PC-3 (cell line): ENCODE results near the gene DYNLT4. TPM values are rescaled to one million over a fixed set of nuclear protein-coding genes. Genes with fewer than 3 reads are reported as not detected.

Experiments
- ATAC-seq: fragments of 200-7000 bp; cut with Tn5 transposase; 2 replicates; pipeline ENCODE4 v1.9.1; 2020; ENCODE audit warnings: mild to moderate bottlenecking, moderate library complexity
- BruUV-seq: library from RNA; stranded (reverse); fragments of 400-500 nt; replicated peaks from 2 replicates; lab custom pipeline; 2021; lab: Mats Ljungman, UMichigan
- CTCF ChIA-PET: fragments of 300-600 bp; sonication (Branson Sonifier 250); formaldehyde crosslinking; loops from one replicate; lab custom pipeline; 2022; ENCODE audit warnings: antibody characterized with exemption; lab: Charles Lee
- POLR2A ChIA-PET: fragments of 300-600 bp; sonication (Branson Sonifier 250); formaldehyde crosslinking; loops from one replicate; lab custom pipeline; 2022; ENCODE audit warnings: antibody characterized with exemption; ENCODE audit not compliant: unreplicated experiment; lab: Charles Lee
- DNase-seq: peaks from one replicate; pipeline ENCODE4 v3.0.0-alpha.2; 2015
- H2AFZ ChIP-seq: fragments of 300-600 bp; sonication (generic); 2 replicates; pipeline ENCODE4 v1.6.0; 2016; ENCODE audit warnings: antibody characterized with exemption, low read length
- H3F3A ChIP-seq: fragments of 300-600 bp; sonication (generic); one replicate; pipeline ENCODE4 v1.6.0; 2017; ENCODE audit warnings: antibody characterized with exemption, low read length, control low read depth, mild to moderate bottlenecking; ENCODE audit not compliant: unreplicated experiment
- H3K27ac ChIP-seq: fragments of 300-600 bp; sonication (generic); 2 replicates; pipeline ENCODE4 v1.5.1; 2016; ENCODE audit warnings: mild to moderate bottlenecking, low read length
- H3K27me3 ChIP-seq: fragments of 300-600 bp; sonication (generic); 2 replicates; pipeline ENCODE4 v1.6.1; 2016; ENCODE audit warnings: low read length, mixed read lengths
- H3K36me3 ChIP-seq: fragments of 300-600 bp; sonication (generic); 2 replicates; pipeline ENCODE4 v1.6.1; 2016; ENCODE audit warnings: low read depth, mixed run types, low read length, mixed read lengths
- H3K4me1 ChIP-seq: fragments of 300-600 bp; sonication (generic); 2 replicates; pipeline ENCODE4 v1.5.1; 2016; ENCODE audit warnings: low read length; ENCODE audit not compliant: insufficient read depth
- H3K4me2 ChIP-seq: fragments of 300-600 bp; sonication (generic); 2 replicates; pipeline ENCODE4 v1.6.0; 2016; ENCODE audit warnings: low read length
- H3K4me3 ChIP-seq: fragments of 300-600 bp; sonication (generic); 2 replicates; pipeline ENCODE4 v1.5.1; 2016; ENCODE audit warnings: mild to moderate bottlenecking, low read length, mixed read lengths
- H3K79me2 ChIP-seq: fragments of 300-600 bp; sonication (generic); 2 replicates; pipeline ENCODE4 v1.6.1; 2017; ENCODE audit warnings: low read length, mixed read lengths
- H3K9ac ChIP-seq: fragments of 300-600 bp; sonication (generic); 2 replicates; pipeline ENCODE4 v1.6.0; 2016; ENCODE audit warnings: mild to moderate bottlenecking, low read length
- H3K9me2 ChIP-seq: fragments of 300-600 bp; sonication (generic); replicated peaks from 2 replicates; pipeline ENCODE4 v1.6.1; 2016; ENCODE audit warnings: mixed run types, low read length, mixed read lengths
- H3K9me3 ChIP-seq: fragments of 300-600 bp; sonication (generic); 2 replicates; pipeline ENCODE4 v1.6.1; 2016; ENCODE audit warnings: low read length, mixed read lengths
- H4K20me1 ChIP-seq: fragments of 300-600 bp; sonication (generic); 2 replicates; pipeline ENCODE4 v1.6.1; 2016; ENCODE audit warnings: low read length, mixed read lengths
- CTCF ChIP-seq: fragments of 300-600 bp; sonication (generic); conservative IDR thresholded peaks from 2 replicates; pipeline ENCODE4 v1.5.1; 2017; ENCODE audit warnings: antibody characterized with exemption, low read depth, mild to moderate bottlenecking, low read length
- EZH2 ChIP-seq: fragments of 300-600 bp; sonication (generic); IDR thresholded peaks from one replicate; pipeline ENCODE4 v1.6.1; 2017; ENCODE audit warnings: antibody characterized with exemption, mild to moderate bottlenecking, low read length; ENCODE audit not compliant: unreplicated experiment
- EZH2phosphoT487 ChIP-seq: fragments of 300-600 bp; sonication (generic); IDR thresholded peaks from 2 replicates; pipeline ENCODE4 v1.6.1; 2018; ENCODE audit warnings: mild to moderate bottlenecking, antibody characterized with exemption, low read length, borderline replicate concordance
- intact Hi-C: fragments of 100-400 bp; cut with micrococcal nuclease; formaldehyde crosslinking; loops from 2 replicates; pipeline ENCODE4 v1.9.0; 2023
- total RNA-seq: library from RNA; depleted of rRNA; stranded (reverse); fragments of >200 nt; gene quantifications from 2 replicates; pipeline ENCODE4 v1.2.3, GENCODE V29; 2014

Gene DYNLT4
- total RNA-seq, 1 experiment from 2014 or later: 3.4 TPM

DNA sequence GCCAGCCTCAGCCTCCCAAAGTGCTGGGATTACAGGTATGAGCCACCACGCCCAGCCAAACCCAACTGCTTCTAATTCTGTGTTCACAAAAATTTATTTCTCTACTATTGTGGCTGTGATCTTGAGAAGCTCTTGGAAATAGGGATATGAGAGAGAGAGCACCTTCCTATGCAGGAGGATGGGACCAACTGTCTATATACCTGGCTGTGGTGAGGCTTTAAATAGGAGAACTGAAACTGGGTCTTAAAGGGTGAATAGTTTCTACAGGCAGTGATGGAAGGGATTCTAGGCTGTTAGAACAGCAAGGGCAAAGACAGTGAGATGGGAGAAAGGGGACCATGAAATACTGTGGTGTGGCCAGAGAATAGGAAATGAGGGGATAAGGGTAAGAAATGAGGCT lies 44.2 kb upstream of the DYNLT4 start:
- POLR2A ChIA-PET: no interaction called here
- H3K27me3 ChIP-seq: no peaks in the 10 kb centered on the region
- BruUV-seq: no TSS peak
- no peak overlapping the region for H2AFZ ChIP-seq
- ATAC-seq: no peak
- no peak overlapping the region for H3K4me2 ChIP-seq
- no peaks in the 10 kb centered on the region for H3K9me3 ChIP-seq
- no peaks in the 10 kb centered on the region for H4K20me1 ChIP-seq
- DNase-seq: no peak
- no peaks in the 10 kb centered on the region for H3K4me1 ChIP-seq
- H3K9ac ChIP-seq: no peak overlapping the region
- peaks cover 4% of the 10 kb centered on the region; the same call in 1 of the 2 replicates for H3K36me3 ChIP-seq
- H3K27ac ChIP-seq: no peak overlapping the region
- no peaks in the 10 kb centered on the region for H3F3A ChIP-seq
- CTCF ChIA-PET: no interaction called here
- intact Hi-C loops: no loop called here
- no peaks in the 10 kb centered on the region for H3K79me2 ChIP-seq
- H3K9me2 ChIP-seq: no peaks in the 10 kb centered on the region
- no peak overlapping the region for H3K4me3 ChIP-seq
- TF ChIP-seq CTCF (no peak), EZH2phosphoT487 (no peak), EZH2 (no peak)

DNA sequence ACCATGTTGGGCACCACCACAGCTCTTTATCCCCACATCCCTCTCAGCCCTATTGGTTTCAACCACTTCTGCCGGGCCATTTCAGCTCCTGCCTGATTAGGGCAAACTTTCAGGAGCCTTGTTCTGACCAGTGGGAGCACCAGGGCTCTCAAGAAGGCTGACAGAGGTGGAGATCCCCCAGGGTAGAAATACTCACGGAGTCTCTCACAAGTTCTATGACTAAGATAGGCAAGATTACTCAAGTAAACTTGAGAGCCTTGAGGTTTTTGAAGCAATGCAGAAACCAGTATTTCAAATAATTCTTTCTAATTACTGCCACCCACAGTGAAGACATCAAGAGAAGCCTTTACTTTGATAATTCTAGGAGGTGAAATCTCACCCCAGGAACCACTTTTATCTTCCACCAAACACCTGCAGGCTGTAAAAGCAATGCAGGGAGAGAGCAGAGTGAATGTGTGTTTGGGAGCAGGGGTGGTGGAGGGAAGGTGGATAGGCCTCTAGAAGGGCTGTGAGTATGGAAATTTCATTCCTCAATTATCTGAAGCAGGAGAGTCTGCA lies 42.5 kb upstream of the DYNLT4 start:
- Histone ChIP-seq H3K9me3 (no peaks in the 10 kb centered on the region), H4K20me1 (no peaks in the 10 kb centered on the region), H3K27me3 (no peaks in the 10 kb centered on the region), H3K4me2 (no peak overlapping the region), H3K9ac (no peak overlapping the region), H3K4me3 (no peak overlapping the region), H3K79me2 (no peaks in the 10 kb centered on the region), H3K27ac (no peak overlapping the region), H3F3A (no peaks in the 10 kb centered on the region), H3K9me2 (no peaks in the 10 kb centered on the region), H2AFZ (no peak overlapping the region), H3K36me3 (no peaks in the 10 kb centered on the region; the same call in 1 of the 2 replicates), H3K4me1 (no peaks in the 10 kb centered on the region)
- DNase-seq: no peak
- ChIA-PET CTCF (no interaction called here), POLR2A (no interaction called here)
- BruUV-seq: no TSS peak
- ATAC-seq: no peak
- TF ChIP-seq CTCF (no peak), EZH2 (no peak), EZH2phosphoT487 (no peak)
- intact Hi-C loops: no loop called here

- ATAC-seq: peak; percentile 27; the same call in 1 of the 2 replicates
- TF ChIP-seq EZH2phosphoT487 (no peak), EZH2 (no peak), CTCF (no peak)
- BruUV-seq: no TSS peak
- POLR2A ChIA-PET: interaction anchor here (0.5 kb wide), 1 partner anchor 49 kb away, joined by 3 read pairs; no protein-coding TSS in a partner anchor
- Histone ChIP-seq H3K4me2 (no peak overlapping the region), H3F3A (no peaks in the 10 kb centered on the region), H3K4me1 (no peaks in the 10 kb centered on the region), H3K9me3 (no peaks in the 10 kb centered on the region), H3K27me3 (no peaks in the 10 kb centered on the region), H3K27ac (no peak overlapping the region), H3K4me3 (no peak overlapping the region), H3K79me2 (no peaks in the 10 kb centered on the region), H3K36me3 (no peaks in the 10 kb centered on the region; the same call in 1 of the 2 replicates), H3K9me2 (no peaks in the 10 kb centered on the region), H2AFZ (no peak overlapping the region), H4K20me1 (no peaks in the 10 kb centered on the region), H3K9ac (no peak overlapping the region)
- CTCF ChIA-PET: no interaction called here
- DNase-seq: no peak
- intact Hi-C loops: no loop called here
Measured at GRCh38 chr1:44848456-44849181, 41.5 kb upstream of the DYNLT4 start.
